ENCODE measurements around the gene RNU6-1. TPM values are rescaled to one million over a fixed set of nuclear protein-coding genes. Genes with fewer than 3 reads are reported as not detected.

RNU6-1 gene
- total RNA-seq, 4 donors from 2014 or later = not detected

DNA sequence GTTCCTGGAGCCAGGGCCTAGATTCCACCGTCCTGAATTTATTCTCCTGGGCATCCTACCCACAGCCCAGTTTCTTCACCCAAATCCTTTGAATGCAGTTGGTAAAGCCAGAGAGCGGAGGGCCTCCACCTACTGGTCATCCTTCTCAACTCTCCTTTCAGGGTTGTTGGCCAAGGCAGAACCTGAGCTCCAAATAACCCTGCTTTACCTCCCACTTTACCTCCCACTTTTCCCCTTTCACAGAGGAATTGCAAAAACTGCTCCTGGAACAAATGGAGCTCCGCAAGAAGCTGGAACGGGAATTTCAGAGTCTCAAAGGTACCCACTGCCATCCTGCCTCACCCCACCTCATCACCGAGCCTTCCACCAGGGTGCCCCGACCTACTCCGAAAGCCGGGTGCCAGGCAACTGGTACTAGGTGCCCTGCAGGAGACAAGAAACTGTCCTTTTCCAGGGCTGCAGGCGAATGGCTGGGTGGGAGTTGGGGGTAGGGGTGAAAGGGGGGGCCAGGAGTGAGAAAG, 7.8 kb downstream of the RNU6-1 start:
- no peak overlapping the region for H3K4me3 ChIP-seq (ENCODE audit: low read depth, poor library complexity, severe bottlenecking)
- TF ChIP-seq, protein P1, sequence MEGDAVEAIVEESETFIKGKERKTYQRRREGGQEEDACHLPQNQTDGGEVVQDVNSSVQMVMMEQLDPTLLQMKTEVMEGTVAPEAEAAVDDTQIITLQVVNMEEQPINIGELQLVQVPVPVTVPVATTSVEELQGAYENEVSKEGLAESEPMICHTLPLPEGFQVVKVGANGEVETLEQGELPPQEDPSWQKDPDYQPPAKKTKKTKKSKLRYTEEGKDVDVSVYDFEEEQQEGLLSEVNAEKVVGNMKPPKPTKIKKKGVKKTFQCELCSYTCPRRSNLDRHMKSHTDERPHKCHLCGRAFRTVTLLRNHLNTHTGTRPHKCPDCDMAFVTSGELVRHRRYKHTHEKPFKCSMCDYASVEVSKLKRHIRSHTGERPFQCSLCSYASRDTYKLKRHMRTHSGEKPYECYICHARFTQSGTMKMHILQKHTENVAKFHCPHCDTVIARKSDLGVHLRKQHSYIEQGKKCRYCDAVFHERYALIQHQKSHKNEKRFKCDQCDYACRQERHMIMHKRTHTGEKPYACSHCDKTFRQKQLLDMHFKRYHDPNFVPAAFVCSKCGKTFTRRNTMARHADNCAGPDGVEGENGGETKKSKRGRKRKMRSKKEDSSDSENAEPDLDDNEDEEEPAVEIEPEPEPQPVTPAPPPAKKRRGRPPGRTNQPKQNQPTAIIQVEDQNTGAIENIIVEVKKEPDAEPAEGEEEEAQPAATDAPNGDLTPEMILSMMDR (IDR thresholded peaks at IDR 0.05) = no peak
- no peak for TF ChIP-seq POLR2A (IDR thresholded peaks at IDR 0.05)
- intact Hi-C loops (cut with DNase I; ENCODE audit: low total_unique reads) = loop anchor here (5.0 kb wide), 1 partner anchor 375 kb away; no protein-coding TSS in a partner anchor
- 58 to 63% methylated on average over 9 of the region's 9 CpGs for WGBS, 2 donors
- no peak for DNase-seq (ENCODE audit: low spot score in 2 of 2)

DNA sequence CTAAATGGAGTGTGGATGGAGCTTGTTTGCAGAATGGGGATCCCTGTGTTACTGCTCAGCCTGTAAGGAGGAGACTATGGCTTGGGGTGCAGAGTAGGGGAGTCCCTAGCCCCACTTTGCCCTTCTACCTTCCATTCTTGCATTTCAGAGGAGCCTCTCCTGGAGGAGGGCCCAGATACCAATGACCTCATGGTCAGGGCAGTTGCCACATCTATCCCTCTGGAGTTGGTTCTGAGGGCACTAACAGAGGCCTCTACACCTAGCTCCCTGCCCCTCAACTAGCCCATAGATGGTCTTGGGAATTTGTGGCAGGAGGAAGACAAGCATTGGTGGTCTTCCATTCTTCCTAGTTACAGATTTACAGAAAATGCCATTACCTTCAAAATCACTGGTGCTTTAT, 8.5 kb downstream of the RNU6-1 start:
- H3K4me3 ChIP-seq (ENCODE audit: low read depth, poor library complexity, severe bottlenecking) = no peak overlapping the region
- TF ChIP-seq, protein P1 (IDR thresholded peaks at IDR 0.05) = no peak
- TF ChIP-seq POLR2A (IDR thresholded peaks at IDR 0.05) = no peak
- intact Hi-C loops (cut with DNase I; ENCODE audit: low total_unique reads) = loop anchor here (5.0 kb wide), 1 partner anchor 374 kb away; no protein-coding TSS in a partner anchor
- no peak for DNase-seq (ENCODE audit: low spot score in 2 of 2)

DNA sequence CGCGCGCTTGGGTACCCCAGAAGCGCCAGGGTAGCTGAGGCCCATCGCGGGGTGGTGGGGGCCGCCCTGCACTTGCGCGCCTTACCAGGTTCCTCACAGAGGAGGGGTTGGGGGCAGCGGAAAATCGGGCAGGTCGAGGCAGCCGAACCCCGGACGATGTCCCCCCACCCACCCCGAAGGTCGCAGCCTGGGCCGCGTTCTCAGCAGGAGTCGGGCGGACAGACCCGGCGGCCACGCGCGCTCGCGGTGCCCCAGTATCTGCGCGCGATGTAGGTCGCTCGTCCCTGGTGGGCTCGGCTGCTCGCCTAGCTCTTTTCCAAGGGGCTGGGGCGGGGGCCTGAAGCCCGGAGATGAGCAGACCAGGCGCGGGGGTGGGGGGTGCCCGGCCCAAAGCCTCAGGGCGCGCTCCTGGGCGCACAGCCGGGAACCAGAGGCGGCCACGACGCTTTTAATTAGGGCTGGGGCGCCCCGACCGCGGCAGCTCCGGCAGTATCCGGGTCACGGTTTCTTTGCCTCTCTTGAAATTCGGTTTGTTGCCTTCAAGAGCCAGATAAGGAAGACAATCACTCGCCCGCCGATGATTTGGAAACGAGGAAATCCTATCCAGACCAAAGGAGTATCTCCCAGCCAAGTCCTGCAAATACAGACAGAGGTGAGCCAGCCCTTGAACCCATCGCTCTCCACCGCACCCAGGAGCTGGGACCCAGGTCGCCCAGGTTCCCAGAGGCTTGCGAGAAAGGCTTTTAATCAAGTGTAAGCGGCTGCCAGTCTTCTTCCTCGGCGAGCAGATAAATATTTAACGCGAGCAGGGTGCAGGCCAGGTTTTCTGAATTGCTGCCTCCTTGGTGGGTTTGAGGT, 10.0 kb downstream of the RNU6-1 start:
- intact Hi-C loops (cut with DNase I; ENCODE audit: low total_unique reads) = loop anchor here (5.0 to 10.0 kb wide), 2 partner anchors 373 to 885 kb away; no protein-coding TSS in a partner anchor
- WGBS, 2 donors = 23 to 25% methylated on average over 48 to 52 of the region's 68 CpGs

DNA sequence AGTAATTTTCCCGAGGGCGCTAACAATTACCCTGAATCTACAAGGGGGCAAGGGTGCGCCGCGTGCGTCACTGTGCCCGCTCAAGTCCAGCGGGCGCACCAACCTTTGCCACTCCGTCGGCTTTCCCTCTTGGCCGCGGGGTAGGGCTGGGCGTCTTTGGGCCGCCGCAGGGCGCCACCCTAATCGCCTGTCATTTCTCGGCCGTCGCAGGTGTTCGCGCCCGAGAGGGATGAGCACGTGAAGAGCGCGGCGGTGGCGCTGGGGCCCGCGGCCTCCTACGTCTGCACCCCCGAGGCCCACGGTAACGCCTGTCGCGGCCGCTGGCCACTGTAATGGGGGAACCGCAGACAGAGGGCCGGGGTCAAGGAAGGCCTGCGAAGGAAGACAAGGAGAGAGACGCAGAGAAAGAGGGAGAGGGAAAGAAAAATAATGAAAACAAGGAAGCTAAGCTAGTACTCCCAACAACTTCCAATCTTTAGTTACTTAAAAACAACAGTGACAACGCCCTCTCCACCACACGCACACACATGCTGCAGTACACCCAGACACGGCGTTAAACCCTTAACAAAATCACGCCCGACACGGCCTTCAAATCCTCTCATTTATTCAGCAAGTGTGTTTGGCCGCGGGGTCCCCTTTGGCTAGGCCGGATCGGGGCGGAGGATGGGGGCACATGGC, 10.7 kb downstream of the RNU6-1 start:
- DNase-seq (ENCODE audit: low spot score in 2 of 2) = no peak
- whole genome bisulfite sequencing, 2 donors = 5 to 7% methylated on average over 46 to 53 of the region's 54 CpGs
- intact Hi-C loops (cut with DNase I; ENCODE audit: low total_unique reads) = loop anchor here (10.0 kb wide), 1 partner anchor 884 kb away; no protein-coding TSS in a partner anchor
- H3K4me3 ChIP-seq (ENCODE audit: low read depth, poor library complexity, severe bottlenecking) = no peak overlapping the region
- TF ChIP-seq POLR2A (IDR thresholded peaks at IDR 0.05) = no peak
- TF ChIP-seq, protein P1 (IDR thresholded peaks at IDR 0.05) = no peak

More for the DNA sequence above, 10.0 kb downstream of the RNU6-1 start:
- TF ChIP-seq POLR2A (IDR thresholded peaks at IDR 0.05) = no peak
- TF ChIP-seq, protein P1 (IDR thresholded peaks at IDR 0.05) = no peak
- H3K4me3 ChIP-seq (ENCODE audit: low read depth, poor library complexity, severe bottlenecking) = no peak overlapping the region
- no peak for DNase-seq (ENCODE audit: low spot score in 2 of 2)

DNA sequence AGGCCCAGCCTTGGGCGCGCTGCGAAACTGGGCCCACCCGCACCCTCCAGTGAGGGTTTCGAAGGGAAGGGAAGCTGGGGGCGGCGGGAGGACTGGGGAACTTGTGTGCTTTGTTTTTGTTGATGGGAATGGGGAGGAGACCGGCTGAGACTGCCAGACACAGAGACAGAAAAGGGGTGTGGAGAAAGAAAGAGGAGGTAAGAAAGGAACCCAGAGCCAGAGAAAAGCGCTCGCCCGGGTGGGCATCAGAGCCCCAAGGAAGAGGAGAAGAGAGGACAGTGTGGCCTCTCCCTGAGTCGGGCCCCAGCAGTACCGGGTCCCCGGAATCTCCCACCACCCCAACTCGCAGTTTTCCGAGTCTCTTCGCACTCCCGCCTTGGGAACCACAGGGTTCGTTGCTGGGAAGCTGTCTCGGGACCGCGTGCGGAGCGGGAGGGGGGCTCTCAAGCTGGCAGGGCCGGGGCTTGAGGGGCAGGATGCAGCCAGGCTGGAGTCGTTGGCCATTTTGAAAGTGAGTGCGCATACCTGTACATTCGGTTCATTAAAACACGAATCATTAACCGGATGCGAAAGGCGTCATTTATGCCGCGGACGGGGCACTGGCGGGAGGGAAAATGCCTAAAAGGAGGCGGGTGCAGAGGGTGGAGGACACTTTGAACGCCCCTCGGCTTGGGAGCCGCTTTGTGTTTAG, 11.4 kb downstream of the RNU6-1 start:
- no peak for DNase-seq (ENCODE audit: low spot score in 2 of 2)
- TF ChIP-seq POLR2A (IDR thresholded peaks at IDR 0.05) = no peak
- TF ChIP-seq, protein P1 (IDR thresholded peaks at IDR 0.05) = no peak
- H3K4me3 ChIP-seq (ENCODE audit: low read depth, poor library complexity, severe bottlenecking) = no peak overlapping the region
- intact Hi-C loops (cut with DNase I; ENCODE audit: low total_unique reads) = loop anchor here (10.0 kb wide), 1 partner anchor 884 kb away; no protein-coding TSS in a partner anchor
- WGBS, 2 donors = 3% methylated on average over 40 of the region's 40 CpGs
